SK-N-SH (cell line): ENCODE measurements around the gene SLC6A11.
A peak's percentile ranks its signal among the peaks of the same experiment; 100 is the strongest.

Source experiments
- ELF1 ChIP-seq: IDR thresholded peaks from 2 replicates; pipeline ENCODE4 v1.4.0; 2012
- EZH2phosphoT487 ChIP-seq: fragments of 200-600 bp; sonication (generic); IDR thresholded peaks from 2 replicates; pipeline ENCODE4 v1.6.1; 2017; ENCODE audit warnings: low read depth, mixed run types, mild to moderate bottlenecking, antibody characterized with exemption, moderate library complexity, borderline replicate concordance
- GABPA ChIP-seq: IDR thresholded peaks from 2 replicates; pipeline ENCODE4 v1.4.0; 2012; ENCODE audit warnings: low read depth, mild to moderate bottlenecking
- MXI1 ChIP-seq: IDR thresholded peaks from 2 replicates; pipeline ENCODE4 v1.6.1; 2012; ENCODE audit warnings: mild to moderate bottlenecking, low read depth, low read length, improper control_type of control experiment
- NFIC ChIP-seq: IDR thresholded peaks from 2 replicates; pipeline ENCODE4 v1.4.0; 2012; ENCODE audit warnings: borderline replicate concordance
- NRF1 ChIP-seq: IDR thresholded peaks from 2 replicates; pipeline ENCODE4 v1.6.1; 2012; ENCODE audit warnings: low read depth, mild to moderate bottlenecking, low read length
- POLR2AphosphoS5 ChIP-seq: IDR thresholded peaks from 2 replicates; pipeline ENCODE4 v1.6.1; 2012; ENCODE audit warnings: low read depth, low read length
- RAD21 ChIP-seq: IDR thresholded peaks from 2 replicates; pipeline ENCODE4 v1.6.1; 2012; ENCODE audit warnings: mild to moderate bottlenecking, low read length
- TF ChIP-seq, protein P1 (sequence below): IDR thresholded peaks from 2 replicates; pipeline ENCODE4 v1.6.1; 2012; ENCODE audit warnings: mild to moderate bottlenecking, low read depth, low read length, moderate library complexity
- TF ChIP-seq, protein P2 (sequence below): fragments of 150-350 bp; IDR thresholded peaks from 2 replicates; pipeline ENCODE4 v1.6.1; 2017; ENCODE audit warnings: antibody characterized with exemption, low read length, low read depth, borderline replicate concordance
- TF ChIP-seq, protein P3 (sequence below): fragments of 200-600 bp; sonication (generic); IDR thresholded peaks from 2 replicates; pipeline ENCODE4 v1.6.1; 2017; ENCODE audit warnings: antibody characterized with exemption, mild to moderate bottlenecking, moderate library complexity

DNA sequence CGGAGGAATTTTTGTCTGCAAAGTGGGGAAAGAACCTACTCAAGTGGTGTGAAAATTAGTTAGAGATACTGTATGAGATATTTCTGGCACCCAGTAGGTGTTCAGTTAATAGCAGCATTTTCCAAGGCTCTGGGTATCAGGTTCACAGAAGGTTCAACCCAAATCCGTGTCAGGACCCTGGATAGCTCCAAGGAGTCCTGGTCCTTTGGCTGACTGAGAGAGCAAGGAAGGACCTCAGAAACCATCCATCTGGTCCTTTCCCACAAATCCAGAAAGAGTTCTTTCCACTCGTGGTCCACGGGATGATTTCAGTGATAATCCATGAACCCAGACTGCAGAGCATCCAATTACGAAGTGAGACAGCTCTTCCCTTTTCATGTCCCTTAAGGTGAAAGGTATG lies 51.4 kb downstream of the SLC6A11 start:
- no peak for TF ChIP-seq POLR2AphosphoS5
- TF ChIP-seq, protein P1, sequence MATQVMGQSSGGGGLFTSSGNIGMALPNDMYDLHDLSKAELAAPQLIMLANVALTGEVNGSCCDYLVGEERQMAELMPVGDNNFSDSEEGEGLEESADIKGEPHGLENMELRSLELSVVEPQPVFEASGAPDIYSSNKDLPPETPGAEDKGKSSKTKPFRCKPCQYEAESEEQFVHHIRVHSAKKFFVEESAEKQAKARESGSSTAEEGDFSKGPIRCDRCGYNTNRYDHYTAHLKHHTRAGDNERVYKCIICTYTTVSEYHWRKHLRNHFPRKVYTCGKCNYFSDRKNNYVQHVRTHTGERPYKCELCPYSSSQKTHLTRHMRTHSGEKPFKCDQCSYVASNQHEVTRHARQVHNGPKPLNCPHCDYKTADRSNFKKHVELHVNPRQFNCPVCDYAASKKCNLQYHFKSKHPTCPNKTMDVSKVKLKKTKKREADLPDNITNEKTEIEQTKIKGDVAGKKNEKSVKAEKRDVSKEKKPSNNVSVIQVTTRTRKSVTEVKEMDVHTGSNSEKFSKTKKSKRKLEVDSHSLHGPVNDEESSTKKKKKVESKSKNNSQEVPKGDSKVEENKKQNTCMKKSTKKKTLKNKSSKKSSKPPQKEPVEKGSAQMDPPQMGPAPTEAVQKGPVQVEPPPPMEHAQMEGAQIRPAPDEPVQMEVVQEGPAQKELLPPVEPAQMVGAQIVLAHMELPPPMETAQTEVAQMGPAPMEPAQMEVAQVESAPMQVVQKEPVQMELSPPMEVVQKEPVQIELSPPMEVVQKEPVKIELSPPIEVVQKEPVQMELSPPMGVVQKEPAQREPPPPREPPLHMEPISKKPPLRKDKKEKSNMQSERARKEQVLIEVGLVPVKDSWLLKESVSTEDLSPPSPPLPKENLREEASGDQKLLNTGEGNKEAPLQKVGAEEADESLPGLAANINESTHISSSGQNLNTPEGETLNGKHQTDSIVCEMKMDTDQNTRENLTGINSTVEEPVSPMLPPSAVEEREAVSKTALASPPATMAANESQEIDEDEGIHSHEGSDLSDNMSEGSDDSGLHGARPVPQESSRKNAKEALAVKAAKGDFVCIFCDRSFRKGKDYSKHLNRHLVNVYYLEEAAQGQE = peak; percentile 91
- TF ChIP-seq, protein P2, sequence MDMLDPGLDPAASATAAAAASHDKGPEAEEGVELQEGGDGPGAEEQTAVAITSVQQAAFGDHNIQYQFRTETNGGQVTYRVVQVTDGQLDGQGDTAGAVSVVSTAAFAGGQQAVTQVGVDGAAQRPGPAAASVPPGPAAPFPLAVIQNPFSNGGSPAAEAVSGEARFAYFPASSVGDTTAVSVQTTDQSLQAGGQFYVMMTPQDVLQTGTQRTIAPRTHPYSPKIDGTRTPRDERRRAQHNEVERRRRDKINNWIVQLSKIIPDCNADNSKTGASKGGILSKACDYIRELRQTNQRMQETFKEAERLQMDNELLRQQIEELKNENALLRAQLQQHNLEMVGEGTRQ = no peak
- TF ChIP-seq, protein P3, sequence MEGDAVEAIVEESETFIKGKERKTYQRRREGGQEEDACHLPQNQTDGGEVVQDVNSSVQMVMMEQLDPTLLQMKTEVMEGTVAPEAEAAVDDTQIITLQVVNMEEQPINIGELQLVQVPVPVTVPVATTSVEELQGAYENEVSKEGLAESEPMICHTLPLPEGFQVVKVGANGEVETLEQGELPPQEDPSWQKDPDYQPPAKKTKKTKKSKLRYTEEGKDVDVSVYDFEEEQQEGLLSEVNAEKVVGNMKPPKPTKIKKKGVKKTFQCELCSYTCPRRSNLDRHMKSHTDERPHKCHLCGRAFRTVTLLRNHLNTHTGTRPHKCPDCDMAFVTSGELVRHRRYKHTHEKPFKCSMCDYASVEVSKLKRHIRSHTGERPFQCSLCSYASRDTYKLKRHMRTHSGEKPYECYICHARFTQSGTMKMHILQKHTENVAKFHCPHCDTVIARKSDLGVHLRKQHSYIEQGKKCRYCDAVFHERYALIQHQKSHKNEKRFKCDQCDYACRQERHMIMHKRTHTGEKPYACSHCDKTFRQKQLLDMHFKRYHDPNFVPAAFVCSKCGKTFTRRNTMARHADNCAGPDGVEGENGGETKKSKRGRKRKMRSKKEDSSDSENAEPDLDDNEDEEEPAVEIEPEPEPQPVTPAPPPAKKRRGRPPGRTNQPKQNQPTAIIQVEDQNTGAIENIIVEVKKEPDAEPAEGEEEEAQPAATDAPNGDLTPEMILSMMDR = no peak
- TF ChIP-seq RAD21 = no peak
- no peak for TF ChIP-seq EZH2phosphoT487
- TF ChIP-seq MXI1 = no peak
- no peak for TF ChIP-seq ELF1
- TF ChIP-seq NFIC = no peak
- no peak for TF ChIP-seq NRF1
- no peak for TF ChIP-seq GABPA
